Measurements from ENCODE around the gene OR2AJ1. TPM values are rescaled to one million over a fixed set of nuclear protein-coding genes. Genes with fewer than 3 reads are reported as not detected.

OR2AJ1 gene
- total RNA-seq, 2 experiments from 2014 or later, result not detected

GRCh38 chr1:247913786-247914185 is 10.9 kb upstream of the OR2AJ1 start:
- no peaks in the 10 kb centered on the region for H3K9me3 Mint-ChIP-seq
- peaks cover 2% of the 10 kb centered on the region for H3K27me3 Mint-ChIP-seq
- CTCF ChIA-PET, result interaction anchor here (1.2 kb wide), 1 partner anchor 23 kb away, joined by 3 read pairs; no protein-coding TSS in a partner anchor
- intact Hi-C loops (cut with micrococcal nuclease), result no loop called here
- H3K27ac Mint-ChIP-seq, result no peak overlapping the region
- no peak overlapping the region for H3K4me3 Mint-ChIP-seq
- ATAC-seq, result no peak
- POLR2A ChIA-PET, result no interaction called here
- TF ChIP-seq CTCF (IDR thresholded peaks at IDR 0.05), result no peak
- no peaks in the 10 kb centered on the region for H3K36me3 Mint-ChIP-seq (ENCODE audit: low read depth)
- no peaks in the 10 kb centered on the region for H3K4me1 Mint-ChIP-seq (ENCODE audit: low read depth)
- DNase-seq, result no peak

GRCh38 chr1:247914941-247915662 is 9.6 kb upstream of the OR2AJ1 start:
- intact Hi-C loops (cut with micrococcal nuclease), result no loop called here
- H3K4me3 Mint-ChIP-seq, result no peak overlapping the region
- ATAC-seq (no peak), DNase-seq (no peak)
- no peak for TF ChIP-seq CTCF (IDR thresholded peaks at IDR 0.05)
- H3K27me3 Mint-ChIP-seq, result peaks cover 4% of the 10 kb centered on the region
- ChIA-PET POLR2A (no interaction called here), CTCF (interaction anchor here (1.2 kb wide), 1 partner anchor 21 kb away, joined by 3 read pairs; no protein-coding TSS in a partner anchor)
- H3K4me1 Mint-ChIP-seq (ENCODE audit: low read depth), result no peaks in the 10 kb centered on the region
- no peak overlapping the region for H3K27ac Mint-ChIP-seq
- H3K36me3 Mint-ChIP-seq (ENCODE audit: low read depth), result no peaks in the 10 kb centered on the region
- H3K9me3 Mint-ChIP-seq, result no peaks in the 10 kb centered on the region

GRCh38 chr1:247919952-247920351 is 4.7 kb upstream of the OR2AJ1 start, which contains the start of gene OR2T8:
Gene OR2T8, plus strand, starts transcription at chr1:247920252. Its CDS starts 766 bp downstream, at chr1:247921018.
- no peak for DNase-seq
- Mint-ChIP-seq H3K36me3 (ENCODE audit: low read depth) (no peaks in the 10 kb centered on the region), H3K27me3 (peaks cover 4% of the 10 kb centered on the region), H3K27ac (no peak within 1 kb of the TSS), H3K9me3 (no peaks in the 10 kb centered on the region), H3K4me3 (no peak within 1 kb of the TSS), H3K4me1 (ENCODE audit: low read depth) (no peaks in the 10 kb centered on the region)
- ChIA-PET POLR2A (no interaction called here), CTCF (no interaction called here)
- intact Hi-C loops (cut with micrococcal nuclease), result no loop called here
- no peak for TF ChIP-seq CTCF (IDR thresholded peaks at IDR 0.05)
- ATAC-seq, result no peak

- peaks cover 1% of the 10 kb centered on the region for H3K27me3 Mint-ChIP-seq
- H3K9me3 Mint-ChIP-seq, result no peaks in the 10 kb centered on the region
- ATAC-seq, result no peak
- ChIA-PET CTCF (no interaction called here), POLR2A (no interaction called here)
- DNase-seq, result no peak
- H3K4me3 Mint-ChIP-seq, result no peak overlapping the region
- no peak for TF ChIP-seq CTCF (IDR thresholded peaks at IDR 0.05)
- no peak overlapping the region for H3K27ac Mint-ChIP-seq
- H3K36me3 Mint-ChIP-seq (ENCODE audit: low read depth), result no peaks in the 10 kb centered on the region
- no peaks in the 10 kb centered on the region for H3K4me1 Mint-ChIP-seq (ENCODE audit: low read depth)
- intact Hi-C loops (cut with micrococcal nuclease), result no loop called here
Measured at GRCh38 chr1:247923941-247924340, 748 bp upstream of the OR2AJ1 start.

GRCh38 chr1:247933989-247934388 is 9.3 kb downstream of the OR2AJ1 start:
- TF ChIP-seq CTCF (IDR thresholded peaks at IDR 0.05), result no peak
- Mint-ChIP-seq H3K4me1 (ENCODE audit: low read depth) (no peaks in the 10 kb centered on the region), H3K4me3 (no peak overlapping the region), H3K27ac (no peak overlapping the region), H3K27me3 (no peaks in the 10 kb centered on the region), H3K9me3 (peaks cover 2% of the 10 kb centered on the region), H3K36me3 (ENCODE audit: low read depth) (no peaks in the 10 kb centered on the region)
- intact Hi-C loops (cut with micrococcal nuclease), result no loop called here
- POLR2A ChIA-PET, result no interaction called here
- DNase-seq (no peak), ATAC-seq (no peak)
- CTCF ChIA-PET, result no interaction called here
